GM12865 (cell line): ENCODE results near the gene H19.

ENCODE experiments used
- DNase-seq: peaks from one replicate; pipeline ENCODE4 v3.0.0; 2010; ENCODE audit warnings: low read depth
- H3K4me3 ChIP-seq: 2 replicates; pipeline ENCODE4 v1.5.1; 2011; ENCODE audit warnings: mild to moderate bottlenecking, low read depth, low read length, control low read depth
- CTCF ChIP-seq: IDR thresholded peaks from 2 replicates; pipeline ENCODE4 v1.5.1; 2011; ENCODE audit warnings: low read length, control low read depth, low read depth, inconsistent platforms; ENCODE audit not compliant: insufficient read depth; ENCODE audit errors: missing control alignments

The H19 gene

GRCh38 chr11:1997755-1998154 is at the start of gene H19:
Gene H19, minus strand, starts transcription at chr11:1997842.
- DNase-seq = no peak
- H3K4me3 ChIP-seq = no peak within 1 kb of the TSS
- no peak for TF ChIP-seq CTCF

- no peak for TF ChIP-seq CTCF
These were observed 44.3 kb upstream of the H19 start for GRCh38 chr11:2041963-2042362.

GRCh38 chr11:2041153-2041552 is 43.5 kb upstream of the H19 start:
- no peak for DNase-seq
- TF ChIP-seq CTCF = no peak
- no peak overlapping the region for H3K4me3 ChIP-seq

More at GRCh38 chr11:2041963-2042362, 44.3 kb upstream of the H19 start:
- H3K4me3 ChIP-seq = no peak overlapping the region
- no peak for DNase-seq

- DNase-seq = no peak
- TF ChIP-seq CTCF = no peak
- H3K4me3 ChIP-seq = no peak overlapping the region
These were observed 41.6 kb upstream of the H19 start for GRCh38 chr11:2039198-2039759.

GRCh38 chr11:2036863-2037486 is 39.3 kb upstream of the H19 start:
- DNase-seq = no peak
- no peak for TF ChIP-seq CTCF

GRCh38 chr11:2035382-2035781 is 37.7 kb upstream of the H19 start:
- H3K4me3 ChIP-seq = no peak overlapping the region
- no peak for TF ChIP-seq CTCF
- no peak for DNase-seq

More at GRCh38 chr11:2036863-2037486, 39.3 kb upstream of the H19 start:
- H3K4me3 ChIP-seq = no peak overlapping the region

- no peak for TF ChIP-seq CTCF
- no peak overlapping the region for H3K4me3 ChIP-seq
- DNase-seq = no peak
These were observed 33.4 kb upstream of the H19 start for GRCh38 chr11:2031058-2031457.
